ENCODE data around the gene PCDHB11. TPM values are rescaled to one million over a fixed set of nuclear protein-coding genes. Genes with fewer than 3 reads are reported as not detected.
"Not testable (repeated sequence)": the region's sequence is repeated elsewhere in the genome, so short reads cannot be mapped to it uniquely, and the experiment has no call there.

The PCDHB11 gene
- total RNA-seq, 1 experiment from 2014 or later: 0.61 TPM

GRCh38 chr5:141196363-141196762 lies 3.1 kb upstream of the PCDHB11 start:
- TF ChIP-seq KAT7 (CRISPR knock-in tag; IDR thresholded peaks at IDR 0.05; ENCODE audit: borderline replicate concordance) (no peak), IRF2 (CRISPR knock-in tag; IDR thresholded peaks at IDR 0.05; ENCODE audit: borderline replicate concordance, low read depth) (no peak), ZNF232 (CRISPR knock-in tag; IDR thresholded peaks at IDR 0.05) (no peak), E2F4 (CRISPR knock-in tag; IDR thresholded peaks at IDR 0.05; ENCODE audit: borderline replicate concordance, low read depth) (no peak), TP53 (CRISPR knock-in tag; IDR thresholded peaks at IDR 0.05) (no peak), PREB (CRISPR knock-in tag; IDR thresholded peaks at IDR 0.05; ENCODE audit: borderline replicate concordance) (no peak), CREB1 (CRISPR knock-in tag; IDR thresholded peaks at IDR 0.05) (no peak), ZNF671 (CRISPR knock-in tag; IDR thresholded peaks at IDR 0.05) (no peak), SOX15 (CRISPR knock-in tag; IDR thresholded peaks at IDR 0.05) (no peak), ZNF121 (CRISPR knock-in tag; IDR thresholded peaks at IDR 0.05) (no peak), ATF3 (CRISPR knock-in tag; conservative IDR thresholded peaks at IDR 0.05) (no peak), E2F1 (CRISPR knock-in tag; IDR thresholded peaks at IDR 0.05) (no peak), GRHL2 (CRISPR knock-in tag; IDR thresholded peaks at IDR 0.05; ENCODE audit: insufficient replicate concordance, severe bottlenecking) (no peak), ZBTB21 (CRISPR knock-in tag; IDR thresholded peaks at IDR 0.05; ENCODE audit: borderline replicate concordance) (no peak), SMAD4 (CRISPR knock-in tag; IDR thresholded peaks at IDR 0.05) (no peak), ZNF425 (CRISPR knock-in tag; conservative IDR thresholded peaks at IDR 0.05) (no peak), RELA (CRISPR knock-in tag; IDR thresholded peaks at IDR 0.05; ENCODE audit: borderline replicate concordance) (no peak), HMGA2 (CRISPR knock-in tag; IDR thresholded peaks at IDR 0.05) (no peak)
- H3K9me3 Mint-ChIP-seq: peaks cover 30% of the 10 kb centered on the region

GRCh38 chr5:141201126-141201525 lies 1.7 kb downstream of the PCDHB11 start:
- H3K4me3 Mint-ChIP-seq; ATAC-seq; DNase-seq (ENCODE audit: low spot score); H3K27me3 Mint-ChIP-seq (ENCODE audit: low read depth); H3K27ac Mint-ChIP-seq; H3K4me1 Mint-ChIP-seq; POLR2A ChIA-PET: not testable (repeated sequence)
- Mint-ChIP-seq H3K36me3 (peaks cover 17% of the 10 kb centered on the region), H3K9me3 (peaks cover 21% of the 10 kb centered on the region)
- CTCF ChIA-PET: interaction anchor here (1.0 kb wide), 1 partner anchor 19 kb away, joined by 4 read pairs; the partner anchor contains the start of gene PCDHB16

More at GRCh38 chr5:141196363-141196762, 3.1 kb upstream of the PCDHB11 start:
- Mint-ChIP-seq H3K36me3 (peaks cover 24% of the 10 kb centered on the region), H3K4me1 (peaks cover 10% of the 10 kb centered on the region), H3K27ac (no peak overlapping the region), H3K27me3 (ENCODE audit: low read depth) (no peaks in the 10 kb centered on the region; the same call in none of the 2 replicates), H3K4me3 (no peak overlapping the region)
- ChIA-PET CTCF (interaction anchor here (0.8 to 2.6 kb wide), 5 partner anchors 9 to 50 kb away, joined by 3 to 14 read pairs (median 6); partner anchors contain the start of genes PCDHB14, PCDHB16 and PCDHB9), POLR2A (no interaction called here)
- ATAC-seq (no peak), DNase-seq (ENCODE audit: low spot score) (no peak)

- H3K27ac Mint-ChIP-seq; POLR2A ChIA-PET; H3K4me3 Mint-ChIP-seq; H3K4me1 Mint-ChIP-seq; H3K27me3 Mint-ChIP-seq (ENCODE audit: low read depth); ATAC-seq; DNase-seq (ENCODE audit: low spot score): not testable (repeated sequence)
- H3K9me3 Mint-ChIP-seq: peaks cover 15% of the 10 kb centered on the region
- H3K36me3 Mint-ChIP-seq: peaks cover 12% of the 10 kb centered on the region
- CTCF ChIA-PET: interaction anchor here (0.8 to 3.8 kb wide), 5 partner anchors 19 to 52 kb away, joined by 3 to 12 read pairs (median 4); partner anchors contain the start of genes PCDHB14, PCDHB15, PCDHB16 and PCDHB6
Measured at GRCh38 chr5:141201646-141202045, 2.2 kb downstream of the PCDHB11 start.
